Activated CD4-positive, CD25-positive, alpha-beta regulatory T cell treated with anti-CD3 and anti-CD28 coated beads, Interleukin-2, amount 50 U/mL, for 72 hours (primary cell): ENCODE data around the gene SYNPO2L.
A peak's percentile ranks its signal among the peaks of the same experiment; 100 is the strongest.
"Not testable (repeated sequence)": the region's sequence is repeated elsewhere in the genome, so short reads cannot be mapped to it uniquely, and the experiment has no call there.

ENCODE experiments used
- DNase-seq: peaks from one replicate; pipeline ENCODE4 v3.0.0; 2021

Gene SYNPO2L

DNA sequence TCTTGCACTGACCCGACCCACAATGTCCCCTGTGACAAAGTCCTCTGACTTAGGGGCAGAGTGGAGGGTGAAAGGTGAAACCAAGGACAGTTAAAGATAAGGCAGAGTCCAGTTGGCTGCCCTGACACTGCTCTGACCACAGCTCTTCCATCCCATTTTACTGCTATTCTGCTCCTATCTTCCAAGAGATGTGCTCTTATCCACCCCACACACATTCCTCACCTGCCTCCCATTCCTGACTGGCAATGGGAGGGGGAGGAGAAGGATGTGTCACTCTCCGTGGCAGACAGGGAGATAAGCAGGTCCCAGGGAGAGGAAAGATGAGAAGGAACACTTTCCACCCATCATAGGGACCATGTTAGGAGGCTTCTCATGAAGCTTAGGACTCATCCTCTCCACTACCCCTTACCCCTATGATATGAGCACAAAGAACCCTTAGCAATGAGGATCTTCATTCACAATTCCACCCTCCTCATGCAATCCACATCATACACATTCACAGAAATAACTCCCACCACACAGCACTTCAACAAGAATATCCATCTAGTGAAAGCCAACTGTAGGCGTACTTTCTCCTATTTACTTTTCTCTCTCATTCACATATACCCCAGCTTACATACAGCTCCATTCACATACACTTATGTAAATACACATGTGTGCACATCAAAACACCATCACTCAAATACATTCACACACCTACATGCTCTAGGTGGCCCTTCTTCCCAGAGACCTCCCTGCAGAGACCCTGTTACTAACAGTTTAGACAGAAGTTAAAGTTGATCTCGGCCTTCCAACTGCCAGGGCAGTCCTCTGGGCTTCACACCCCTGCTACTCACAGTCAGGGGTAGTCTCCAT lies 6.6 kb downstream of the SYNPO2L start:
- no peak for DNase-seq

DNA sequence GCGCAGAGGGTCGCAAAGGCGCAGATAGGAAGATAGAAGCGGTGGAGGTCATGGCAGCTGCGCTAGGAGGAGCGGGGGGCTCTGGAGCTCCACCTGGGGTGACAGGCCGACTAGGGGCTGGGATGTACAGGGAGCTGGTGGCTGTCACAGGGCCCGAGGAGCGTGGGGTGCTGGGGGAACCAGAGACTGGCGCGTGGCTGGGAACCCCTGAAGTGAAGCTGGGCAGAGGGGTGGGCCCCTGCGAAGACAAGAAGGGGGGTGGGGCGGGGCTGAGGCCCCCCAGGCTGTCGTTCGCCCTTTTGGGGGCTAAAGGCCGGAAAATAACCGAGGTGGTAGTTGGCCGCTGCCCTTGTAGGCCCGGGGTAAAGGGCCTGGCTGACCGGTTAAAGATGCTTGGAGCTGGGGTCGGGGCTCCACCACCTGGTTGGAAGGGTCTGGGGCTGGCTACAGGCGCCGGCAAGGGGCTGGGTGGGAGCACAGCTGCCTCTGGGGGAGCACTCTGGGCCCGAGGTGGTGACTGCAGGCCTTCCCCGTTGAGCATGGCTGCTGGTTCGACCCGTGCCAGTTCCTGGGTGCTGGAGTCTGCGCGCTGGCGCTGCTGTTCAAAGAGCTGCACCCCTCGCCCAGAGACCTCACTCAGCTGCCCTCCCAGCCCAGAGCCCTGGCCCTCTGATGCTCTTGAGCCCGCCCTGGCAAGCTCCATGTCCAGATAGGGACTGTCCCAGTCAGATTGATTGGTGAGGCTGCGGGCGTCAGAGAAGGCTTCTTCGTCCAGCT lies 7.8 kb downstream of the SYNPO2L start:
- no peak for DNase-seq

- peak; percentile 43 for DNase-seq
Observed at GRCh38 chr10:73647211-73647874, 8.5 kb downstream of the SYNPO2L start.

- DNase-seq, result no peak
Observed at GRCh38 chr10:73646598-73647041, 9.2 kb downstream of the SYNPO2L start.

DNA sequence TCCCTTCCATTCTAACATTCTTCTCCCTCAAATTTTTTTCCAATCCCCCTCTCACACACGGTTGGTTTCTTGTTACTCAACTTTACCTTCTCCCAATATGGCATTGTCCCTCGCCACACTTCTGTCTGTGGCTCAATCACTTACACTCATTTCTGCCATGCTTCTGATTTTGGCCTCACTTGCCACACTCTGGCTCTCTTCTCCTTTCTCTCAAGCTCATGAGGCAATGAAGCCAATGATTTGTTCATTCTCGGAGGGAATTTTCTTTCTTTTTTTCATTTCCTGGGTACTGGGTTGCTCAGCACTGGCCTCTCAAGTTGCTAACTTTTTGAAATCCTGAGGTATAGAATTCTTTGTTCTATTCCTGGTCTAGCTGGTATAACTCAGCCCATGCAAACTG lies 10.6 kb downstream of the SYNPO2L start:
- no peak for DNase-seq

DNA sequence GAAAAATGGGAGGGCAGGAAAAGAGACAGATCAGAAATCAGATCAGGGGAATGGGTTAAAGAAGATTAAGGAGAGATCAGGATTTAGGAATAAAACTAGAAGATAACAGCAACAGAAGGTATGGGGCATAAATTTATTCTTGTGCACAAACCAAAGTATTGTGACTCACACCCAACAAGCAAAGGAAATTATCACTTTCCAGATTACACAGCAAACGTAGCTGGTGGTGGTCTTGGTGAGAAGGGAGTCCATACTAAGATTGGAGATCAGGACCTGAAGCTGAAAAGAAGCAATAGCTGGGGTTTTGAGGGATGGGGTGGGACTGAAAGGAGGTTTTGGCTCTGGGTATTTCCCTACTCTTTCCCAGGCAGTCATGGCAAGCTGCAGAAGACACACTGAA lies 11.1 kb downstream of the SYNPO2L start:
- no peak for DNase-seq

GRCh38 chr10:73644015-73644743 lies 11.7 kb downstream of the SYNPO2L start:
- no peak for DNase-seq

- no peak for DNase-seq
Observed at GRCh38 chr10:73643362-73643761, 12.5 kb downstream of the SYNPO2L start.

DNA sequence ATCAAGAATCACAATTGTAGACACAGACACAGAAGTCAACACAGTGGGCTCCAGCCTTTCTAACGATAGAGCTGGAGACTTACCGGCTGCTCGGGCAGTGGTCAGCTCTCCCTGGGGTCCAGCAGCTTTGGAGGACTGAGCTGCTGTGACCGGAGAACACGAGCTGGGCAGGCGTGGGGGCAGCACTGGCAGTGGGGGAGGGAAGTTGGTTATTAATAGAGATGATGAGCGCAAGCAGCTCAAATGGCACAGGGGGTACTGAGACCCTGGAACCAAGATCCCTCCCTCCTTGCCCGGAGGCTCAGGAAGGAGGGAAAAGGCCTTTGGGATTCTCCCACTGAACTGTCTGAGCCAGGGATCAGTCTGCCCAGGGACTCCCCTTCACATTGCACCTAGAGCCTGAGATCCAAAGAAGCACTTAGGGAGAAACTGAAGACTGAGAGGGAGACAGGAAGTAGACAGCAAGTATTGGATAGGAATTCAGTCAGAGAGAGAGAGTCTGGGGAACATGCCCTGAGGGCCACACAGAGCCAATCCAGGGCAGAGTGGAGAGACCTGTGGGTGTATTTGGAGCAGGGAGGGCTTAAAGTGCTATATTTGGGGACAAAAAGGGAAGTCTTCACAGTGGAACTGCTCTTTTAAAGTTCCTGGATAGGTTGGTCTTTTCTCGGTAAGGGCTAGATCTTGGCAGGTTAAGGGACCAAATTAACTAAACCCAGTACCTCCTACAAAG lies 14.3 kb downstream of the SYNPO2L start, which contains the start of gene MYOZ1:
MYOZ1 (minus strand) TSS at position 147 of the 733 bp plus-strand sequence. CDS start 1,457 bp downstream, outside the sequence.
- DNase-seq, result no peak

DNA sequence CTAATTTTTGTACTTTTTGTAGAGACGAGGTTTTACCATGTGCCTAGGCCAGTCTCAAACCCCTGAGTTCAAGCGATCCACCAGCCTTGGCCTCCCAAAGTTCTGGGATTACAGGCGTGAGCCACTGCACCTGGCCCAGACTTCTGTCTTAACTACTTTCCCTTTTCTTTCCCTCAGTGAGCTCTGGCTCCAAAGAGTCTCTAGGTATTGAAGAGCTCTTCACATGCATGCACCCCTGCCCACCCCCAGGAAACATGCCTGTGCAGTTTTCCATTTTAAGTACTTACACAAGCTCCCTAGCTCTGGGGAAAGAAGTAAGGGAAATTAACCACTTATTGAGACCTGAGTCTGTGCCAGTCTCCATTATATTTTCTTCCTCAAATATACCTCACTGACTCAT lies 16.5 kb downstream of the SYNPO2L start:
- DNase-seq, result no peak

DNA sequence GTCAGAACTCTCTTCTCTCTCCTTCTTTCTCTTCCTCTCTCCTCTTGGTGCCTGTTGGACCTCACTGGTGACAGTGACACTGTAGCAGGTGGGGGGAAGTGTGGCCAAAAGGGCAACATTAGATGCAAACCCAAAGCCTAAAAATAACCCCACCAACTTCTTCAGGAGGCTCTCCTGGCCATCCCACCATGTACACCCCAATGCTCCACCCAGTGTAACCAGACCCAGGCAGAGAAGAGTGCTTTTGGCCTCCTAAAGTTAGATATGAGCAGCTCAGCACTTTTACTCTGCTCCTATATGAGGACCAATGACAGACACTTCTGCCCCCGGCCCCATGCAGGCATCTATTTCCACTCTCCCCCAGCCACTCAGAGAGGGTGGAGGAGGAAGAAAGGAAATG lies 20.0 kb downstream of the SYNPO2L start:
- no peak for DNase-seq

DNA sequence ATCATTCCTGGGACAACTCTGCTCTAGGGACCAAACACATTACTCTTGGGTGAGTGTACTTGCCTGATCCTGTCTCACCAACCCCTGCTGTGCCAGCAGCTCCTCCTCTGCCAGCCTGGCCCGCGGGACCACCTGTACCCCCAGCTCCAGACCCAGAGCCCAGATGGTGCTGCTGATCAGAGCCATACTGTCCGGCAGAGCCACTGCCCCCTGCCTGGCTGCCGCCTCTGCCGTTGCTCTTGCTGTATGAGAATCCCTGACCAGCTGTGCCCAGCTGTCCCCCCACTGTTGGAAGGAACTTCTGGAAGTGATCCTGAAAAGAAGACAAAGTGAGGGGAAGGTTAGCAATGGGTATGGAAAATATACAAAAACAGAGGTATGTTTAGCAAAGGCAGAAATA lies 21.4 kb downstream of the SYNPO2L start:
- no peak for DNase-seq

GRCh38 chr10:73629165-73629564 lies 26.7 kb downstream of the SYNPO2L start:
- no peak for DNase-seq

DNA sequence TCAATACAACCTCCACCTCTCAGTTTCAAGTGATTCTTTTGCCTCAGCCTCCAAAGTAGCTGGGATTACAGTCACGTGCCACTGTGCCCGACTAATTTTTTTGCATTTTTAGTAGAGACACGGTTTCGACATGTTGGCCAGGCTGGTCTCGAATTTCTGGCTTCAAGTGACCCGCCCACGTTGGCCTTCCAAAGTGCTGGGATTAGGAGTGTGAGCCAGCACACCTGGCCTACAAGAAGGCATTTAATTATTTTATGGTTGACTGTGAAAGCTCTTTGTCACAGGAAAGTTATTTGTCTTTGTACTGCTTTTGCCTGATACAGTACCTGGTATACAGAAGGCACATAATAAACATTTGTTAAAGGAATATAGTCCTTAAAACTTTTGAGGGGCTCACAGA lies 27.4 kb downstream of the SYNPO2L start:
- no peak for DNase-seq

GRCh38 chr10:73627300-73627699 lies 28.5 kb downstream of the SYNPO2L start:
- no peak for DNase-seq

GRCh38 chr10:73625884-73626752 lies 29.7 kb downstream of the SYNPO2L start:
- DNase-seq, result peak; percentile 88

- DNase-seq, result no peak
Observed at GRCh38 chr10:73625004-73625883, 30.6 kb downstream of the SYNPO2L start.

DNA sequence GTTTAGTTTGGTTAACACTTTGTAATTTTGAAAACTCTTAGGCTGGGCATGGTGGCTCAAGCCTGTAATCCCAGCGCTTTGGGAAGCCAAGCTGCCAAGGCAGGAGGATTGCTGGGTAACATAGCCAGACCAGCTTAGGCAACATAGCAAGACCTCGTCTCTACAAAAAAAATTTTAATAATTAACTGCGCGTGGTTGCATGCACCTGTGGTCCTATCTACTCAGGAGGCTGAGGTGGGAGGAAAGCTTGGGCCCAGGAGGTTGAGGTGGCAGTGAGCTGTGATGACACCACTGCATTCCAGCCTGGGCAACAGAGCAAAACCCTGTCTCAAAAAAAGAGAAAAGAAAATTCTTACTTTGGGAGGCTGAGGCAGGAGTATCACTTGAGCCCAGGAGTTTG lies 32.8 kb downstream of the SYNPO2L start:
- no peak for DNase-seq

DNA sequence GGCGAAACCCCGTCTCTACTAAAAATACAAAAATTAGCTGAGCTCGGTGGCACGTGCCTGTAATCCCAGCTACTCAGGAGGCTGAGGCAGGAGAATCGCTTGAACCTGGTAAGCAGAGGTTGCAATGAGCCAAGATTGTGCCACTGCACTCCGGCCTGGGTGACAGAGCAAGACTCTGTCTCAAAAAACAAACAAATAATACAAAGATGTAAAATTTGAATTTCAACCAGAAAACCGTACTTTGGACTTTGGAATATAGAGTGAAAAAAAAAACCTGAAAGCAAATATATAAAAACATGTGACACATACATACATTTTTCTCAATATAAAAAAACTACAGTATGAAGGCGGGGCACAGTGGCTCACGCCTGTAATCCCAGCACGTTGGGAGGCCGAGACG lies 34.9 kb downstream of the SYNPO2L start:
- not testable (repeated sequence) for DNase-seq

- not testable (repeated sequence) for DNase-seq
Observed at GRCh38 chr10:73617143-73617542, 38.7 kb downstream of the SYNPO2L start.
